ENCODE results near the gene SHCBP1L.

SHCBP1L gene

GRCh38 chr1:182877842-182878241, 75.1 kb downstream of the SHCBP1L start:
- H3K9me3 ChIP-seq (ENCODE audit: control insufficient read depth, low read length) = no peaks in the 10 kb centered on the region
- H3K4me3 ChIP-seq (ENCODE audit: insufficient read depth, low read depth, low read length, poor library complexity, severe bottlenecking) = no peak overlapping the region
- no peak for DNase-seq
- no peaks in the 10 kb centered on the region for H3K4me1 ChIP-seq (ENCODE audit: control insufficient read depth, insufficient read depth, low read length, poor library complexity, severe bottlenecking)
- no peak overlapping the region for H3K27ac ChIP-seq (ENCODE audit: insufficient read depth, low read length, poor library complexity, severe bottlenecking)
- H3K27me3 ChIP-seq (replicated peaks; ENCODE audit: control insufficient read depth, insufficient read depth, low read length, poor library complexity, severe bottlenecking) = no peaks in the 10 kb centered on the region
- H3K36me3 ChIP-seq (ENCODE audit: control insufficient read depth, insufficient read depth, low read length) = peaks cover 99% of the 10 kb centered on the region

- Histone ChIP-seq H3K27ac (ENCODE audit: insufficient read depth, low read length, poor library complexity, severe bottlenecking) (no peak overlapping the region), H3K9me3 (ENCODE audit: control insufficient read depth, low read length) (no peaks in the 10 kb centered on the region), H3K4me3 (ENCODE audit: insufficient read depth, low read depth, low read length, poor library complexity, severe bottlenecking) (no peak overlapping the region), H3K4me1 (ENCODE audit: control insufficient read depth, insufficient read depth, low read length, poor library complexity, severe bottlenecking) (no peaks in the 10 kb centered on the region), H3K36me3 (ENCODE audit: control insufficient read depth, insufficient read depth, low read length) (peaks cover 99% of the 10 kb centered on the region), H3K27me3 (replicated peaks; ENCODE audit: control insufficient read depth, insufficient read depth, low read length, poor library complexity, severe bottlenecking) (no peaks in the 10 kb centered on the region)
- DNase-seq = no peak
Observed at GRCh38 chr1:182877331-182877730, 75.6 kb downstream of the SHCBP1L start.

GRCh38 chr1:182875889-182876288, 77.1 kb downstream of the SHCBP1L start:
- H3K36me3 ChIP-seq (ENCODE audit: control insufficient read depth, insufficient read depth, low read length) = peaks cover 96% of the 10 kb centered on the region
- H3K4me1 ChIP-seq (ENCODE audit: control insufficient read depth, insufficient read depth, low read length, poor library complexity, severe bottlenecking) = no peaks in the 10 kb centered on the region
- H3K27me3 ChIP-seq (replicated peaks; ENCODE audit: control insufficient read depth, insufficient read depth, low read length, poor library complexity, severe bottlenecking) = no peaks in the 10 kb centered on the region
- no peak overlapping the region for H3K4me3 ChIP-seq (ENCODE audit: insufficient read depth, low read depth, low read length, poor library complexity, severe bottlenecking)
- H3K27ac ChIP-seq (ENCODE audit: insufficient read depth, low read length, poor library complexity, severe bottlenecking) = no peak overlapping the region
- H3K9me3 ChIP-seq (ENCODE audit: control insufficient read depth, low read length) = no peaks in the 10 kb centered on the region
- DNase-seq = no peak

- peaks cover 90% of the 10 kb centered on the region for H3K36me3 ChIP-seq (ENCODE audit: control insufficient read depth, insufficient read depth, low read length)
- H3K9me3 ChIP-seq (ENCODE audit: control insufficient read depth, low read length) = no peaks in the 10 kb centered on the region
- no peak overlapping the region for H3K27ac ChIP-seq (ENCODE audit: insufficient read depth, low read length, poor library complexity, severe bottlenecking)
- H3K27me3 ChIP-seq (replicated peaks; ENCODE audit: control insufficient read depth, insufficient read depth, low read length, poor library complexity, severe bottlenecking) = no peaks in the 10 kb centered on the region
- no peak for DNase-seq
- H3K4me3 ChIP-seq (ENCODE audit: insufficient read depth, low read depth, low read length, poor library complexity, severe bottlenecking) = no peak overlapping the region
- no peaks in the 10 kb centered on the region for H3K4me1 ChIP-seq (ENCODE audit: control insufficient read depth, insufficient read depth, low read length, poor library complexity, severe bottlenecking)
Observed at GRCh38 chr1:182872881-182873280, 80.1 kb downstream of the SHCBP1L start.

DNA sequence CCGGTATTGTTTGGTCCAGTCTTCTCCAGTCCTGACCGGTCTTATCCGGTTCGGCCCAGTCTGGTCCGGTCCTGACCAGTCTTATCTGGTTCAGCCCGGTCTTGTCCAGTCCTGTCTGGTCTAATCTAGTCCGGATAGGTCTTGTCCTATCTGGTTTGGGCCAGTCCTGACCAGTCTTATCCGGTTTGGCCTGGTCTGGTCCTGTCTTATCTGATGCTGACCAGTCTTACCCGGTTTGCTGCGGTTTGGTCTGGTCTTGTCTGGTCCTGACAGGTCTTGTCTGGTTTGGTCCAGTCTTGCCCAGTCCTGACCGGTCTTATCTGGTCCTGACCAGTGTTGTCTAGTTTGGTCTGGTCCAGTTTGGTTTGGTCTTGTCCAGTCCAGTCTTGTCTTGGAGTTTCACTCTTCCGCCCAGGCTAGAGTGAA, 83.7 kb downstream of the SHCBP1L start:
- no peak for DNase-seq
- no peak overlapping the region for H3K4me3 ChIP-seq (ENCODE audit: insufficient read depth, low read depth, low read length, poor library complexity, severe bottlenecking)
- H3K27me3 ChIP-seq (replicated peaks; ENCODE audit: control insufficient read depth, insufficient read depth, low read length, poor library complexity, severe bottlenecking) = no peaks in the 10 kb centered on the region
- no peaks in the 10 kb centered on the region for H3K4me1 ChIP-seq (ENCODE audit: control insufficient read depth, insufficient read depth, low read length, poor library complexity, severe bottlenecking)
- H3K9me3 ChIP-seq (ENCODE audit: control insufficient read depth, low read length) = no peaks in the 10 kb centered on the region
- H3K36me3 ChIP-seq (ENCODE audit: control insufficient read depth, insufficient read depth, low read length) = peaks cover 90% of the 10 kb centered on the region
- H3K27ac ChIP-seq (ENCODE audit: insufficient read depth, low read length, poor library complexity, severe bottlenecking) = no peak overlapping the region

DNA sequence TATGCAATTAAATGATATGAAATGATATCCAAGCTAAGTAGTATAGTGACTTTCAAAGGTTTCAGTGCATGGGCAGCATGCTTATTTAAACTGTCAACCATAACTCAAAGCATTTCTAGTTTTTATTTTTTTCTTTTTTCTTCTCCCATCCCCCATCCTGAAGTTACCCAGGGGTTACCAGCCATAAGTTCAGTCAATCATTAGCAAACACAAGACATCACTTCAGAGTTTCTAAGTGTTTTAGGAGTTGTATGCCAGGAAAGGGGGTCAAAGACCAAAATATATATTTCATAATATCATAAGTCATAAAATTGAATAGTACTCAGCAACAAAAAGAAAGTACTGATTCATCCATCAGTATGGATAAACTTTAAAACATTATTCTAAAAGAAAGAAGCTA, 85.1 kb downstream of the SHCBP1L start:
- peaks cover 88% of the 10 kb centered on the region for H3K36me3 ChIP-seq (ENCODE audit: control insufficient read depth, insufficient read depth, low read length)

DNA sequence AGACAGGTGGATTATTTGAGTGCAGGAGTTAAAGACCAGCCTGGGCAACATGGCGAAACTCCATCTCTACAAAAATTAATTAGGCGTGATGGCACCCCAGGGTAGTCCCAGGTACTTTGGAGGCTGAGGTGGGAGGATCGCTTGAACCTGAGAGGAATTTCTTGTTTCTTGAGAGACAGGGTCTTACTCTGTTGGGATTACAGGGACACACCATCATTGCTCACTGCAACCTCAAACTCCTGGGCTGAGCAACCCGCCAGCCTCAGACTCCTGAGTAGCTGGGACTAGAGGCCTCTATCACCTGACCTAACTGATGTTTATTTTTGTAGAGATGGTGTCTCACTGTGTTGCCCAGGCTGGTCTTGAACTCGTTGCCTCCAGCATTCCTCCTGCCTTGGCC, 89.0 kb downstream of the SHCBP1L start:
- Histone ChIP-seq H3K9me3 (ENCODE audit: control insufficient read depth, low read length) (no peaks in the 10 kb centered on the region), H3K4me1 (ENCODE audit: control insufficient read depth, insufficient read depth, low read length, poor library complexity, severe bottlenecking) (no peaks in the 10 kb centered on the region), H3K27me3 (replicated peaks; ENCODE audit: control insufficient read depth, insufficient read depth, low read length, poor library complexity, severe bottlenecking) (no peaks in the 10 kb centered on the region), H3K36me3 (ENCODE audit: control insufficient read depth, insufficient read depth, low read length) (peaks cover 95% of the 10 kb centered on the region), H3K27ac (ENCODE audit: insufficient read depth, low read length, poor library complexity, severe bottlenecking) (no peak overlapping the region), H3K4me3 (ENCODE audit: insufficient read depth, low read depth, low read length, poor library complexity, severe bottlenecking) (no peak overlapping the region)
- DNase-seq = no peak

More for the DNA sequence above, 85.1 kb downstream of the SHCBP1L start:
- H3K4me1 ChIP-seq (ENCODE audit: control insufficient read depth, insufficient read depth, low read length, poor library complexity, severe bottlenecking) = no peaks in the 10 kb centered on the region
- no peak overlapping the region for H3K4me3 ChIP-seq (ENCODE audit: insufficient read depth, low read depth, low read length, poor library complexity, severe bottlenecking)
- no peaks in the 10 kb centered on the region for H3K9me3 ChIP-seq (ENCODE audit: control insufficient read depth, low read length)
- no peaks in the 10 kb centered on the region for H3K27me3 ChIP-seq (replicated peaks; ENCODE audit: control insufficient read depth, insufficient read depth, low read length, poor library complexity, severe bottlenecking)
- DNase-seq = no peak
- H3K27ac ChIP-seq (ENCODE audit: insufficient read depth, low read length, poor library complexity, severe bottlenecking) = no peak overlapping the region

- peaks cover 95% of the 10 kb centered on the region for H3K36me3 ChIP-seq (ENCODE audit: control insufficient read depth, insufficient read depth, low read length)
- no peak for DNase-seq
- no peaks in the 10 kb centered on the region for H3K27me3 ChIP-seq (replicated peaks; ENCODE audit: control insufficient read depth, insufficient read depth, low read length, poor library complexity, severe bottlenecking)
- no peaks in the 10 kb centered on the region for H3K4me1 ChIP-seq (ENCODE audit: control insufficient read depth, insufficient read depth, low read length, poor library complexity, severe bottlenecking)
- H3K27ac ChIP-seq (ENCODE audit: insufficient read depth, low read length, poor library complexity, severe bottlenecking) = no peak overlapping the region
- no peaks in the 10 kb centered on the region for H3K9me3 ChIP-seq (ENCODE audit: control insufficient read depth, low read length)
- no peak overlapping the region for H3K4me3 ChIP-seq (ENCODE audit: insufficient read depth, low read depth, low read length, poor library complexity, severe bottlenecking)
Observed at GRCh38 chr1:182862827-182863226, 90.1 kb downstream of the SHCBP1L start.

- Histone ChIP-seq H3K4me3 (ENCODE audit: insufficient read depth, low read depth, low read length, poor library complexity, severe bottlenecking) (no peak overlapping the region), H3K27me3 (replicated peaks; ENCODE audit: control insufficient read depth, insufficient read depth, low read length, poor library complexity, severe bottlenecking) (no peaks in the 10 kb centered on the region), H3K27ac (ENCODE audit: insufficient read depth, low read length, poor library complexity, severe bottlenecking) (no peak overlapping the region), H3K36me3 (ENCODE audit: control insufficient read depth, insufficient read depth, low read length) (peaks cover 95% of the 10 kb centered on the region), H3K4me1 (ENCODE audit: control insufficient read depth, insufficient read depth, low read length, poor library complexity, severe bottlenecking) (no peaks in the 10 kb centered on the region), H3K9me3 (ENCODE audit: control insufficient read depth, low read length) (no peaks in the 10 kb centered on the region)
- DNase-seq = no peak
Observed at GRCh38 chr1:182861994-182862393, 91.0 kb downstream of the SHCBP1L start.

DNA sequence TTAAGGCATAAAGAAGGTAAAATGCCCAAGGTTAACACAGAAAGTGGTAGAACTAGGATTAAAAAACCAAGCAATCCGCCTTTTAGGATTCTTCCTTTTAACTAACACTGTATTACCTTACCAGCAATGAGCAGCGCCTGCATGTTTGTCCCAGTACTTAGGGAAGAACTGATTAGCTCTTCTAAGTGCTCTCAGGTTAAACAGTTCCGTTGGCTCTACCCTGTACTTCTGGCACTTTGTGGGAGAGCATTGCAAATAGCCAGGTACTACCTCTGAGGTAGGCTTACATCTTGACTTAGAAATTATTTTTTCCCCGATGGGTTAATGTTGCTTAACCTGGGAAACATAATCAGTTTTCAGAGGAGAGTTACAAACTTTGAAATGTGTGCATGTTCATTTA, 92.3 kb downstream of the SHCBP1L start:
- no peak overlapping the region for H3K27ac ChIP-seq (ENCODE audit: insufficient read depth, low read length, poor library complexity, severe bottlenecking)
- H3K27me3 ChIP-seq (replicated peaks; ENCODE audit: control insufficient read depth, insufficient read depth, low read length, poor library complexity, severe bottlenecking) = no peaks in the 10 kb centered on the region
- no peaks in the 10 kb centered on the region for H3K4me1 ChIP-seq (ENCODE audit: control insufficient read depth, insufficient read depth, low read length, poor library complexity, severe bottlenecking)
- H3K36me3 ChIP-seq (ENCODE audit: control insufficient read depth, insufficient read depth, low read length) = peaks cover 95% of the 10 kb centered on the region
- no peak for DNase-seq
- H3K4me3 ChIP-seq (ENCODE audit: insufficient read depth, low read depth, low read length, poor library complexity, severe bottlenecking) = no peak overlapping the region
- no peaks in the 10 kb centered on the region for H3K9me3 ChIP-seq (ENCODE audit: control insufficient read depth, low read length)

DNA sequence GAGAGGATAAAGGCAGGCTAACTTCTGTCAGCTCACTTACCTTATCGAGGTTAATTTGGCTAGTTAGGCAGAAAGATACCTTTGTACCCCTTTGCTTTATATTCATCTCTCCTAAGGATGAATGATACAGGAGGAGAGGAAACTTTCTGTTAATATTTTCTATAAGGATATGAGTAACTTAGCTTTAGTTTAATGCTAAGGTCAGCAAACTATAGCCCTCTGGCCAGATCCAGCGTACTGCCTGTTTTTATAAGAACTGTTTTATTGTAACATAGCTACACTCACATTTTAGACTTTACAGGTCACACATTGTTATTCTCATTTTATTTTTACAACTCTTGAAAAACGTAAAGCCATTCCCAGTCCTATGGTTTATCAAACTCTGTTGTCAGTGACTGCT, 95.8 kb downstream of the SHCBP1L start:
- Histone ChIP-seq H3K4me3 (ENCODE audit: insufficient read depth, low read depth, low read length, poor library complexity, severe bottlenecking) (no peak overlapping the region), H3K27me3 (replicated peaks; ENCODE audit: control insufficient read depth, insufficient read depth, low read length, poor library complexity, severe bottlenecking) (no peaks in the 10 kb centered on the region), H3K27ac (ENCODE audit: insufficient read depth, low read length, poor library complexity, severe bottlenecking) (no peak overlapping the region), H3K9me3 (ENCODE audit: control insufficient read depth, low read length) (no peaks in the 10 kb centered on the region), H3K4me1 (ENCODE audit: control insufficient read depth, insufficient read depth, low read length, poor library complexity, severe bottlenecking) (no peaks in the 10 kb centered on the region), H3K36me3 (ENCODE audit: control insufficient read depth, insufficient read depth, low read length) (peaks cover 97% of the 10 kb centered on the region)
- no peak for DNase-seq
